ENCODE measurements around the gene DDIT3.
"Not testable (repeated sequence)": the region's sequence is repeated elsewhere in the genome, so short reads cannot be mapped to it uniquely, and the experiment has no call there.

DDIT3 gene

DNA sequence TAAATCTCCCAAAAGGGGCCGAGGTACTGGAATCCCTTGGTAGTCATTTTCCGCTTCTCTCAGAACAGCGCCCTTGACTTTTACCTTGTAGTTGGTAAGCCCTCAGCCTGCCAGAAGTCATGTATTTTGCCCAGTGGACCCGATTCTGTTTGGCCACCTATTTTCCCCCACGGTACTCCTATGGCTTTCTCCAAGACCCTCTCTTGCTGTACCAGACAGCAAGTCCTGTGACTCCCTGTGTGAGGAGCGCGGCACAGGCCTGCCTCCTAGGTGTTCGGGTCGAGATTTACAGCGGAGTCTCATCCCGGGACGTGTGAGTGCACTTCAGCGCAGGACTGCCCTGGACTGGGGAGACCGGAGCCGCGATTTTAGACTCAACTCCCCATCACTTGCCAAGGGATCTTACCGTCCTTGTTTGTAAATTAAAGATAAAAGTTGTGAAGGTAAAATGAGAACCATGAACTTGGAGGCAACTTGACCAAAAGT lies 1.3 kb upstream of the DDIT3 start:
- Histone ChIP-seq H3K4me2 (ENCODE audit: low read length) (peak overlapping the region; percentile 57), H3K4me3 (ENCODE audit: low read depth, low read length) (peak overlapping the region; percentile 52)

DNA sequence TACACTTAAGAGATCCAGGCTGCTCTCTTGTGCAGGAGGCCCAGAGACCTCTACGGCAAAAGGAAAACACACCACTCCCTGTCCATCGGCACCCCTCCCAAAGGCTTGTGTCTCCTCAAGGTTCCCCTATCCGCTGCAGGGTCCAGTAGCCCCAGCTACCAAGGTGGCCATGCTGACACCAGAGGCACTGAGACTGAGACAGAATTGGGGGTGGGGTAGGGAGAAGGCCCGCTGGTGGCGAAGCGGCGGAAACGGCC lies 590 bp downstream of the DDIT3 start:
- Histone ChIP-seq H2AFZ (peak overlapping the region; percentile 80), H3K4me1 (peaks cover 39% of the 10 kb centered on the region), H3K79me2 (peaks cover 23% of the 10 kb centered on the region), H3K4me3 (ENCODE audit: low read depth, low read length) (peak overlapping the region; percentile 93), H3K4me2 (ENCODE audit: low read length) (peak overlapping the region; percentile 81), H3K9me3 (ENCODE audit: control insufficient read depth, low read length) (no peaks in the 10 kb centered on the region), H3K27ac (peak overlapping the region; percentile 99), H3K36me3 (ENCODE audit: control insufficient read depth, insufficient read depth, low read length) (no peaks in the 10 kb centered on the region), H3K27me3 (ENCODE audit: control insufficient read depth, insufficient read depth, low read length) (no peaks in the 10 kb centered on the region), H3K9ac (peak overlapping the region; percentile 98)
- TF ChIP-seq, protein P1, sequence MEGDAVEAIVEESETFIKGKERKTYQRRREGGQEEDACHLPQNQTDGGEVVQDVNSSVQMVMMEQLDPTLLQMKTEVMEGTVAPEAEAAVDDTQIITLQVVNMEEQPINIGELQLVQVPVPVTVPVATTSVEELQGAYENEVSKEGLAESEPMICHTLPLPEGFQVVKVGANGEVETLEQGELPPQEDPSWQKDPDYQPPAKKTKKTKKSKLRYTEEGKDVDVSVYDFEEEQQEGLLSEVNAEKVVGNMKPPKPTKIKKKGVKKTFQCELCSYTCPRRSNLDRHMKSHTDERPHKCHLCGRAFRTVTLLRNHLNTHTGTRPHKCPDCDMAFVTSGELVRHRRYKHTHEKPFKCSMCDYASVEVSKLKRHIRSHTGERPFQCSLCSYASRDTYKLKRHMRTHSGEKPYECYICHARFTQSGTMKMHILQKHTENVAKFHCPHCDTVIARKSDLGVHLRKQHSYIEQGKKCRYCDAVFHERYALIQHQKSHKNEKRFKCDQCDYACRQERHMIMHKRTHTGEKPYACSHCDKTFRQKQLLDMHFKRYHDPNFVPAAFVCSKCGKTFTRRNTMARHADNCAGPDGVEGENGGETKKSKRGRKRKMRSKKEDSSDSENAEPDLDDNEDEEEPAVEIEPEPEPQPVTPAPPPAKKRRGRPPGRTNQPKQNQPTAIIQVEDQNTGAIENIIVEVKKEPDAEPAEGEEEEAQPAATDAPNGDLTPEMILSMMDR (IDR thresholded peaks at IDR 0.05), result no peak

More for the DNA sequence above, 1.3 kb upstream of the DDIT3 start:
- TF ChIP-seq, protein P1 (IDR thresholded peaks at IDR 0.05), result no peak
- H3K79me2 ChIP-seq, result peaks cover 23% of the 10 kb centered on the region
- H3K9ac ChIP-seq, result no peak overlapping the region
- no peaks in the 10 kb centered on the region for H3K27me3 ChIP-seq (ENCODE audit: control insufficient read depth, insufficient read depth, low read length)
- H3K27ac ChIP-seq, result peak overlapping the region; percentile 99
- no peaks in the 10 kb centered on the region for H3K36me3 ChIP-seq (ENCODE audit: control insufficient read depth, insufficient read depth, low read length)
- H2AFZ ChIP-seq, result peak overlapping the region; percentile 91
- H3K4me1 ChIP-seq, result peaks cover 39% of the 10 kb centered on the region
- H3K9me3 ChIP-seq (ENCODE audit: control insufficient read depth, low read length), result no peaks in the 10 kb centered on the region

DNA sequence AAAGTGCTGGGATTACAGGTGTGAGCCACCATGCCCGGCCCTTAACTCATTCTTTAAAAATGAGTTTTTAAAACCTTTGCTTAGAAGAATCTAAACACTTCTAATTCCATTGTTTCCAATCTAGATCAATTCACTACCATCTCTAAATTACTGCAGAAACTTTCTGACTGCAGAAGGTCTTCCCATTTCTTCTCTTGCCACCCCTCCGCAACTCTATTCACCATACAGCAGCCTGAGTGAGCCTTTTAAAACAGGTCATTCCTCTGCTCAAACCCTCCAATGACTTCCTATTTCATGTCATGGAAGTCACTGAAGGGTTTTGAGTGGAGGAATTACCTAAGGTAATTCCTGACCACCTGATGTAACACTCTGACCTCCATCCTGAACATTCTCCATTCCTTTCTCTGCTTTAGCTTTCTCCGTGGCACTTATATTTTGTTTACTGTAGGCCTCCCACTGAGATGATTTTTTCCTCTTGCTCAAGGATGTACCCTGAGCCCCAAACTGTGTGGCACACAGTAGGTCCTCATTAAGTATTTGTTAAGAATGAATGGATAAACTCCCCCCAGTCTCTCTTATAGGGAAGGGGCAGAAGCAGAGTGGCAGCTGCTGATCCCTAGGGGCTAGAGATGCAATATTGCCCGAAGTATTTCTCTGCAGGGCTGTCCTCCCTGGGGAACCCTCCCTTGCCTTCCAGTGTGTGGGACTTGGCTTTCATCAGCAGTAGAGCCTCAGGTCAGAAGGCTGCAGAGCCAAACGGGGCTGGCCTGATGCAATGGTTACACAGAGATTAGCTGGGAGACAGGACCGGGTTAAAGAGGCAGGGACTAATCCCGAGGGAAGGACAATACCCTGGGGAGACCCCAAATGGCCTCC lies 1.2 kb downstream of the DDIT3 start:
- Histone ChIP-seq H3K79me2 (peaks cover 19% of the 10 kb centered on the region), H3K9me3 (ENCODE audit: control insufficient read depth, low read length) (no peaks in the 10 kb centered on the region), H3K4me3 (ENCODE audit: low read depth, low read length) (peak overlapping the region; percentile 93), H3K4me2 (ENCODE audit: low read length) (peak overlapping the region; percentile 81), H3K36me3 (ENCODE audit: control insufficient read depth, insufficient read depth, low read length) (no peaks in the 10 kb centered on the region), H3K9ac (peak overlapping the region; percentile 98), H3K4me1 (peaks cover 35% of the 10 kb centered on the region), H3K27me3 (ENCODE audit: control insufficient read depth, insufficient read depth, low read length) (no peaks in the 10 kb centered on the region), H3K27ac (peak overlapping the region; percentile 99), H2AFZ (no peak overlapping the region)
- TF ChIP-seq, protein P1 (IDR thresholded peaks at IDR 0.05), result no peak

DNA sequence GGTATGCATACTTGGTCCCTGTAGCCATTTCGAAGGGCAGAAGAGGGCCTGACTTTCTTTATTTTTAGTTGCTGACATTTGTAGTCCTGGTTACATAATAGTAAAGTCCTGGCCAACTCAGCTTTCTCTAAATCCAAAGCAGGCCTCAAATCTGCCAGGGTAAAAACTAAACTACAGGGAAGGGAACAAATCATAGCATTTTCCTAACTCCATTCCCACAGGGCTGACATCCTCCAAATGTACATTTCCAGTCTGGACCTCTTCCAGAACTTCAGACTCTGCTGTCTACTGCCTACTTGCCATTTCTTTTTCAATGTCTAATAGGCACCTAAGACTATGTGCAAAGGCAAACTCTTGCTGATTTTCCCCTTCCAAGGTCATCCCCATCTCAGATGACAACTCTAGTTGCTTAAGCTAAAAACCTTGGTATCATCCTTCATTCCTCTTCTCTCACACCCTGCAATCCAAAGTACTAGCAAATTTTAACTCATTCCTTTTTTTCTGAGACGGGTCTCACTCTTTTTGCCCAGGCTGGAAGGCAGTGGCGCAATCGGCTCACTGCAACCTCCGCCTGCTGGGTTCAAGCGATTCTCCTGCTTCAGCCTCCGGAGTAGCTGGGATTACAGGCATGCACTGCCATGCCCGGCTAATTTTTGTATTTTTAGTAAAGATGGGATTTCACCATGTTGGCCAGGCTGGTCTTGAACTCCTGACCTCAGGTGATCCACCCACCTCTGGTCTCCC lies 2.0 kb downstream of the DDIT3 start:
- H3K4me3 ChIP-seq (ENCODE audit: low read depth, low read length), result peak overlapping the region; percentile 93
- no peaks in the 10 kb centered on the region for H3K27me3 ChIP-seq (ENCODE audit: control insufficient read depth, insufficient read depth, low read length)
- H3K4me2 ChIP-seq (ENCODE audit: low read length), result peak overlapping the region; percentile 81
- H3K36me3 ChIP-seq (ENCODE audit: control insufficient read depth, insufficient read depth, low read length), result no peaks in the 10 kb centered on the region
- TF ChIP-seq, protein P1 (IDR thresholded peaks at IDR 0.05), result no peak
- peaks cover 19% of the 10 kb centered on the region for H3K79me2 ChIP-seq
- no peaks in the 10 kb centered on the region for H3K9me3 ChIP-seq (ENCODE audit: control insufficient read depth, low read length)
- H3K4me1 ChIP-seq, result peaks cover 27% of the 10 kb centered on the region
- H3K9ac ChIP-seq, result no peak overlapping the region
- no peak overlapping the region for H2AFZ ChIP-seq
- H3K27ac ChIP-seq, result peak overlapping the region; percentile 99

DNA sequence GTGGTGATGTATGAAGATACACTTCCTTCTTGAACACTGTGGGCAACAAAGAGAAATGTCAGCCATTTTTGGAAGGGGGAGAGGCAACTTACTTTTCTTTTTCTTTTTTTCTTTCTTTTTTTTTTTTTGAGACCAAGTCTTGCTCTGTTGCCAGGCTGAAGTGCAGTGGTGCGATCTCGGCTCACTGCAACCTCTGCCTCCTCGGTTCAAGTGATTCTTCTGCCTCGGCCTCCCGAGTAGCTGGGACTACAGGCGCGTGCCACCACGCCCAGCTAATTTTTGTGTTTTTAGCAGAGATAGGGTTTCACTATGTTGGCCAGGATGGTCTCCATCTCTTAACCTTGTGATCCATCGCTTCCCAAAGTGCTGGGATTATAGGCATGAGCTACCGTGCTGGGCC lies 2.6 kb downstream of the DDIT3 start:
- H3K4me3 ChIP-seq (ENCODE audit: low read depth, low read length); H3K9me3 ChIP-seq (ENCODE audit: control insufficient read depth, low read length): not testable (repeated sequence)

More for the DNA sequence above, 2.6 kb downstream of the DDIT3 start:
- H3K4me2 ChIP-seq (ENCODE audit: low read length), result peak overlapping the region; percentile 81
- peaks cover 25% of the 10 kb centered on the region for H3K4me1 ChIP-seq
- H3K27me3 ChIP-seq (ENCODE audit: control insufficient read depth, insufficient read depth, low read length); H3K36me3 ChIP-seq (ENCODE audit: control insufficient read depth, insufficient read depth, low read length); H2AFZ ChIP-seq; H3K9ac ChIP-seq: not testable (repeated sequence)
- H3K79me2 ChIP-seq, result peaks cover 19% of the 10 kb centered on the region
- H3K27ac ChIP-seq, result peak overlapping the region; percentile 99

Data from parathyroid adenoma (tissue), 2 donors.